Kidney capillary endothelial cell (primary cell): ENCODE measurements around the gene MFF.

ENCODE experiments used
- DNase-seq: peaks from one replicate; pipeline ENCODE4 v3.0.0-alpha.2; 2018; ENCODE audit warnings: low spot score

MFF gene, protein sequence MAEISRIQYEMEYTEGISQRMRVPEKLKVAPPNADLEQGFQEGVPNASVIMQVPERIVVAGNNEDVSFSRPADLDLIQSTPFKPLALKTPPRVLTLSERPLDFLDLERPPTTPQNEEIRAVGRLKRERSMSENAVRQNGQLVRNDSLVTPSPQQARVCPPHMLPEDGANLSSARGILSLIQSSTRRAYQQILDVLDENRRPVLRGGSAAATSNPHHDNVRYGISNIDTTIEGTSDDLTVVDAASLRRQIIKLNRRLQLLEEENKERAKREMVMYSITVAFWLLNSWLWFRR

DNA sequence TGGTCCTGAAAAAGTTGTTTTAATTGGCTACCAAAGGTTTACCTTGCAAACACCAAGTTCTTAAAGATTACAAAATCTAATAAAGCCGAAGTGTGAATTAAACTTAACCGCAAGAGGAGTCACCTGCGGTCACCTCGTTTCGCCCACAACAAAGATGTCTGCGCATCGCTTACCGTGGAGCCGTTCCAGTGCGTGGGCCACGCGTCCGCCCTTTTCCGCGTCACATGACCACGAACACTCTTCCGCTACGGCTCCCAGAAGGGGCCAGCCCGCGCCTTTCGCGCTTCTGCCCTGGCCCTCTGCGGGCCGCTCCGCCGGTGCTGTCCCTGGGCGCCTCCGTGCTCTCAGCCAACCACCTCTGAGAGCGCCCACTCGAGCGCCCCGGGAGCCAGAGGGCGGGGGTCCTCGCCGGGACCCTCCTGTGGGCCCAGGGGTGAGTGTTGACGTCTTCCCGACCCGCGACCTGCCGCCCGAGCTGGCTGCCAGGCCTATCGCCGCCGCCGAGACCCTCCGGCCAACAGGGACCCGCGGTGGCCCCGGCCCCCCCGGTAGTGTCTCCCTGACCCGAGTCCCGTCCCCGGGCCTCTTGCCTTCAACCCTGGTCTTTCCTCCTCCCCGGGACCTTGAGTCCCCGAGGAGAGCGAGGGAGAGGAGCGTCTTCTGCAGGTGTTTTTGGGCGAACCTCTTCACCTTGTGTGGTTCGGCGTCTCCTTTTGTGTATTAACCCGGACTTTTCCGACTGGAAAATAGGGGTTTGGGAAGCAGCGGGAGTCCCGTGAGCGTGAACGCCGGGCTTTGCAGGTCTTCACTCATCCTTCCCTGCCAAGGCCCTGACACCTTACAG lies at the start of gene MFF:
Gene MFF (plus strand): TSS at position 257 of the 844 bp plus-strand sequence. CDS start 5,415 bp downstream, outside the sequence.
- peak; percentile 85 for DNase-seq

DNA sequence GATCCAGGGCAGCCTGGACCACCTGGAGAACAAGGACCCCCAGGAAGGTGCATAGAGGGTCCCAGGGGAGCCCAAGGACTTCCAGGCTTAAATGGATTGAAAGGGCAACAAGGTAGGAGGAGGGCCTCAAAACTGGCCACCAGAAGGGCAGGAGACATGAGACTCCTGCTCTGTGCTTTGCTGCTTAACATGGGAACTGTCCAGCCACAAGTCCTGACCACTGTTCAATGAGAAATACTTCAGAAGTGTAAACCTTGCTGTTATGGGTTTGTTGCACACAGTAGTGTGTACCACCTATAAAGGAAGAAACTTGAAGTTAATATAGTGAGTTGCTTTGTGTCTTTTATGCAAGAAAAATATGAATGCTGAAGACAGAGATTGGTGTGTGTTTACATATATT lies 44.2 kb upstream of the MFF start:
- DNase-seq, result no peak

GRCh38 chr2:227285741-227286236 lies 39.3 kb upstream of the MFF start:
- no peak for DNase-seq

- no peak for DNase-seq
Observed at GRCh38 chr2:227287771-227288170, 37.3 kb upstream of the MFF start.

- no peak for DNase-seq
Observed at GRCh38 chr2:227292314-227292713, 32.7 kb upstream of the MFF start.

- DNase-seq, result no peak
Observed at GRCh38 chr2:227293531-227293930, 31.5 kb upstream of the MFF start.

GRCh38 chr2:227295806-227296205 lies 29.2 kb upstream of the MFF start:
- no peak for DNase-seq

DNA sequence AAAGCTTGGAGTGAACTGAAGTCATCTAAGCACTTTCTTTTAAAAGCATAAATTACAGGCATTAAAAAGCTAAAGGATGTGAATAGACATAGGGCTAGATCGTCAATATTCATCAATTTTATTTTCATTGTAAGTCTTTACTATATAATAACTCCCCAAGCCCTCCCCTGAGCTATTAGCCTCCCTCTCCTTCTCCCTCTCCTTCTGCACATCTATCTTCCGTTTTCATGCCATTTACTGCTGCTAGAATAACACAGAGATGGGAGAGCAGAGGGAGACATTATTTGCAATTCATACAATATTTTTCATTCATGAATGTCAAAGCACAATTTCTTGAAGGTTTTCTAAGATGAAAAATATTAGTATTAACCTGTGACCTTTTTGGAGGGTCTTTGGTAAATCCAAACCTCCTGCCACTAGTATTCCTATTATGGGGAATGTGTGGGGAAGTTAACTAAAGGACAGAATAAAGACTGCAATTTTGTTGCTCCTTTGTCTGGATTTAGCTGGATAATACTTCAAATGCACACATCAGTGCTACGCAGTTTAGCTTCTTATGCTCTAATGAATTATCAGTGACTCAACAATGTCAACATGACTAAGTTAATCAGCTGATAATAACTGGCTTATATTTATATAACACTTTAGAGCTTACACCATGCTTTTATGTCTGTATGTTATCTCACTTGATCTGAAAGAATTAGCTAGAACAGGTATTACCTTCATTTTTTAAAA lies 28.2 kb upstream of the MFF start:
- no peak for DNase-seq

GRCh38 chr2:227301523-227301922 lies 23.5 kb upstream of the MFF start:
- no peak for DNase-seq

DNA sequence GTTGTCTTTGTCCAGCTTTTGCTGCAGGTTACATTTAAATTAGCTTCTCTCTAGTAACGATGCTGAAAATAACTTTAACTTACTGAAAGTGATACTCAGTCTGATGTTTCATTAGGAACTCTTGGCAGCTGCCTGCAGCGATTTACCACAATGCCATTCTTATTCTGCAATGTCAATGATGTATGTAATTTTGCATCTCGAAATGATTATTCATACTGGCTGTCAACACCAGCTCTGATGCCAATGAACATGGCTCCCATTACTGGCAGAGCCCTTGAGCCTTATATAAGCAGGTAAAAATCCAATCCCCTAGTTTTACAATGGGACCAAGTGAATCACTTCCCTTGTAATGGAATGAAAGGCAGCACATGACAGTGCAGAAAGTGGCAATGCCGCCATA lies 16.3 kb upstream of the MFF start:
- DNase-seq, result no peak

- no peak for DNase-seq
Observed at GRCh38 chr2:227310756-227311110, 14.3 kb upstream of the MFF start.

DNA sequence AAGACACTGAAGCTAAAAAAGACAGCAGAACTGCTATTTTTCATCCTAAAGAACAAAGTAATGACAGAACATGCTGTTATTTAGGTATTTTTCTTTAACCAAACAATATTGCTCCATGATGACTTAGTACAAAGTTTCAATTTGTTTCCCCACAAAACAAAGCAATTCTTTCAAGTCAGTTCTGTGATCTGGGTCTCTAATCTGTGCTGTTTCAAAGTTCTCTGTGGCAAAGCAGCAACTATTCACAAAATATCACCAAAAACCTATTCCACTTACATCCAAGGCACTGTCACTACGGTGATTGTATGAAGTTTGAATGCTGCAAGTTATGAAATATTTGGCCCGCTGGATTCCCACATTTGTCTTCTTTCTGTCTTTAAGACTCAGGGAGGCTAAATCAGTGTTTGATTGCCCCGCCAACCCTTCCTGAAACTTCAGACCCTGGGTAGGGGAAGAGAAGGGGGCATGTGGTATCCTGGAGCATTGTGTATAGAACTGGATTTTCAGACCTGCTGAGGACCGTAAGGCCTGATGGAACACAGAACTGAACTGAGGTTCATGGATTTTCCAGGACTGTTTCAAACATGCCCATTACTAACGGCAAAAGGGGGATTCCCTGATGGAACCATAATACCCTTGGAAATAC lies 13.1 kb upstream of the MFF start:
- DNase-seq, result no peak

- DNase-seq, result no peak
Observed at GRCh38 chr2:227312579-227312978, 12.5 kb upstream of the MFF start.

DNA sequence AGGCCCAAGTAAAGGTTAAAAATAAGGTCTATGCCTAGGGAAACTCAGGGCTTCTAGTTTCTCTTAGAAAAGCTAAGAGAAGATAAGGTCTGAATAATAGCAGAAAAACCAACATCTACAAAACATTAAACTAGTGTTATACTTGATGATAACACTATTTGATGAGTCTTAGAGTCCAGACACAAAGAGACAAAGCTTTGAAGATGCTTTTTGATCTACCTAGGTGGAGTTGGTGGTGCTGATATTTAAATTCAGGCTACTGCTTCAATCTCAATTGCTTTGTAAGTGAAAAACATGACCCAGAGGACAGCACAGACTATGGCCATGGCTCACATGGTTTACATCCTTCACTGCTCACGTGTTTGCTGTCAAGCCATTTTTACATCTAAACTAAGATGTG lies 11.7 kb upstream of the MFF start:
- no peak for DNase-seq

DNA sequence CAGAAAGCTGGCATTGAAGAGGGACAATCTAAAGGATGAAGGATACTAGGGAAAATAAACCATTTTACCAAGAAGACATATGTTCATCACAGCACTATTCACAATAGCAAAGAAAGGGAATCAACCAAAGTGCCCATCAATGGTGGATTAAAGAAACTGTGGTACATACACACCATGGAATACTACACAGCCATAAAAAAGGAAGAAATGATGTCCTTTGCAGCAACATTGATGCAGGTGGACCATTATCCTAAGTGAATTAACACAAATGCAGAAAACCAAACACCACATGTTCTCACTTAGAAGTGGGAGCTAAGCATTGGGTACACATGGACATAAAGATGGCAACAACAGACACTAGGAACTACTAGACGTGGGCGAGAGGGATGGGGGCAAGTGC lies 7.2 kb upstream of the MFF start:
- DNase-seq, result no peak

- DNase-seq, result no peak
Observed at GRCh38 chr2:227320305-227321094, 4.6 kb upstream of the MFF start.

- no peak for DNase-seq
Observed at GRCh38 chr2:227322530-227323205, 2.4 kb upstream of the MFF start.

- DNase-seq, result no peak
Observed at GRCh38 chr2:227323818-227324217, 1.2 kb upstream of the MFF start.

- no peak for DNase-seq
Observed at GRCh38 chr2:227324642-227324994, 433 bp upstream of the MFF start.

DNA sequence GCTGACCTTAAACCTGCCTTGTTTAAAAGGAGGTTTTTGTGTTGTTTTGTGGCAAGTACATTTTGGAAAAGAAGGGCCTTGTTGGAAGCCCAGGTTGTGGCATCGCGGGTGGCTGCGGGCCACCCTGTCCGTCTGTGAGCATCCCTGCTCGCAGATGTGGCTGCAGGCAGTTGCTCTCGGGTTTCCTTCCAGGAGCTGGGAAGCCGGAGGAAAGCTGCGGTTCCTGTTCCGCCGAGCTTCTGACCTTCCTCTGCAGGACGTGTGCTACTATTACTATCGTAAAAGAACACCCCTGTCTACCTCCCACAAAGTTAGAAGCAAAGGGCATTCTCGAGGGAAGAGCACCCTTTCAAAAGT lies 766 bp downstream of the MFF start:
- peak; percentile 42 for DNase-seq

DNA sequence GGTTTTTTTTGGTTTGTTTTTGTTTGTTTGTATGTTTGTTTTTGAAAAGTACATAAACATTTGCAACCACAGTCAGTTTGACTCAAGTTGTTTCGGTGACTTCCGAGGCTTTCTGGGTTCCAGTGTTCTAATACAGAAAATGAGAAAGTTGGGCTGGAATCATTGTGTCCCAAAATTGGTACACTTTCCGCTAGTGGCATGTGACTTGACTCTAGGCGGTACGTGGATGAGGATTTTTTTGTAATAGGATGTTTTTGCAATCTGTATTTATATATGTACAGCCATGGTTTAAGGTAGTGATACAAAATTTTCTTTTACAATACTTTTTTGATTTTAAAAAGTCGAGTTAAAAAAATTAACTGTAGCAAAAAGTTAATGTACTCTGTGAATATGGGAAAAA lies 1.7 kb downstream of the MFF start:
- DNase-seq, result no peak
